ENCODE data around the gene TBX1. TPM values are rescaled to one million over a fixed set of nuclear protein-coding genes. Genes with fewer than 3 reads are reported as not detected.
"Not testable (repeated sequence)": the region's sequence is repeated elsewhere in the genome, so short reads cannot be mapped to it uniquely, and the experiment has no call there.

Gene TBX1
- total RNA-seq, 1 donor from 2014 or later = 24.2 TPM

DNA sequence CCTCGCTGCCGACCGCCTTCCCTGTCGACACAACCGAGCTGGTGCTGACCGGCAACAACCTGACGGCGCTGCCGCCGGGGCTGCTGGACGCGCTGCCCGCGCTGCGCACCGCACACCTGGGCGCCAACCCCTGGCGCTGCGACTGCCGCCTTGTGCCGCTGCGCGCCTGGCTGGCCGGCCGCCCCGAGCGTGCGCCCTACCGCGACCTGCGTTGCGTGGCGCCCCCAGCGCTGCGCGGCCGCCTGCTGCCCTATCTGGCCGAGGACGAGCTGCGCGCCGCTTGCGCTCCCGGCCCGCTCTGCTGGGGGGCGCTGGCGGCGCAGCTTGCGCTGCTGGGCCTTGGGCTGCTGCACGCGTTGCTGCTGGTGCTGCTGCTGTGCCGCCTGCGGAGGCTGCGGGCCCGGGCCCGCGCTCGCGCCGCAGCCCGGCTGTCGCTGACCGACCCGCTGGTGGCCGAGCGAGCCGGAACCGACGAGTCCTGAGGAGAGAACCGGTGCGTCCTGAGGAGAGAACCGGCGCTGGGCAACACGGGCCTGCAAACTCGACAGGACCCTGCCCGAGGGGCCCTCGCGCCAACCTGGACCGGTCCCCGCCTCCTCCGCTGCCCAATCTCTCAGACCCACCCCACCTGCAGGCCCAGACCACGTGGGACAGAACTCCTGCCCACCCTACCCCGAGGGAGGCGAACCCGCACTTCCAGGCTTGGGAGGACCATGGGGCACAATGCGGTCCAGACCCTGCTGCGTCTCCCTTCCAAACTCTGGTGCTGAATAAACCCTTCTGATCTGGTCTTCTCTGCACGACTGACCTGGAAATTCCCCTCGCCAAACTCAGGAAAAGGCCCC, 36.4 kb upstream of the TBX1 start:
- TF ChIP-seq, protein P1, sequence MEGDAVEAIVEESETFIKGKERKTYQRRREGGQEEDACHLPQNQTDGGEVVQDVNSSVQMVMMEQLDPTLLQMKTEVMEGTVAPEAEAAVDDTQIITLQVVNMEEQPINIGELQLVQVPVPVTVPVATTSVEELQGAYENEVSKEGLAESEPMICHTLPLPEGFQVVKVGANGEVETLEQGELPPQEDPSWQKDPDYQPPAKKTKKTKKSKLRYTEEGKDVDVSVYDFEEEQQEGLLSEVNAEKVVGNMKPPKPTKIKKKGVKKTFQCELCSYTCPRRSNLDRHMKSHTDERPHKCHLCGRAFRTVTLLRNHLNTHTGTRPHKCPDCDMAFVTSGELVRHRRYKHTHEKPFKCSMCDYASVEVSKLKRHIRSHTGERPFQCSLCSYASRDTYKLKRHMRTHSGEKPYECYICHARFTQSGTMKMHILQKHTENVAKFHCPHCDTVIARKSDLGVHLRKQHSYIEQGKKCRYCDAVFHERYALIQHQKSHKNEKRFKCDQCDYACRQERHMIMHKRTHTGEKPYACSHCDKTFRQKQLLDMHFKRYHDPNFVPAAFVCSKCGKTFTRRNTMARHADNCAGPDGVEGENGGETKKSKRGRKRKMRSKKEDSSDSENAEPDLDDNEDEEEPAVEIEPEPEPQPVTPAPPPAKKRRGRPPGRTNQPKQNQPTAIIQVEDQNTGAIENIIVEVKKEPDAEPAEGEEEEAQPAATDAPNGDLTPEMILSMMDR (IDR thresholded peaks at IDR 0.05) = no peak
- Mint-ChIP-seq H3K27ac (ENCODE audit: unreplicated experiment) (no peak overlapping the region), H3K9me3 (ENCODE audit: unreplicated experiment) (no peaks in the 10 kb centered on the region), H3K27me3 (ENCODE audit: unreplicated experiment) (no peaks in the 10 kb centered on the region), H3K4me3 (ENCODE audit: unreplicated experiment) (no peak overlapping the region), H3K36me3 (ENCODE audit: unreplicated experiment) (peaks cover 24% of the 10 kb centered on the region), H3K4me1 (ENCODE audit: unreplicated experiment) (peaks cover 8% of the 10 kb centered on the region)
- no peak for DNase-seq (ENCODE audit: extremely low spot score, unreplicated experiment)

DNA sequence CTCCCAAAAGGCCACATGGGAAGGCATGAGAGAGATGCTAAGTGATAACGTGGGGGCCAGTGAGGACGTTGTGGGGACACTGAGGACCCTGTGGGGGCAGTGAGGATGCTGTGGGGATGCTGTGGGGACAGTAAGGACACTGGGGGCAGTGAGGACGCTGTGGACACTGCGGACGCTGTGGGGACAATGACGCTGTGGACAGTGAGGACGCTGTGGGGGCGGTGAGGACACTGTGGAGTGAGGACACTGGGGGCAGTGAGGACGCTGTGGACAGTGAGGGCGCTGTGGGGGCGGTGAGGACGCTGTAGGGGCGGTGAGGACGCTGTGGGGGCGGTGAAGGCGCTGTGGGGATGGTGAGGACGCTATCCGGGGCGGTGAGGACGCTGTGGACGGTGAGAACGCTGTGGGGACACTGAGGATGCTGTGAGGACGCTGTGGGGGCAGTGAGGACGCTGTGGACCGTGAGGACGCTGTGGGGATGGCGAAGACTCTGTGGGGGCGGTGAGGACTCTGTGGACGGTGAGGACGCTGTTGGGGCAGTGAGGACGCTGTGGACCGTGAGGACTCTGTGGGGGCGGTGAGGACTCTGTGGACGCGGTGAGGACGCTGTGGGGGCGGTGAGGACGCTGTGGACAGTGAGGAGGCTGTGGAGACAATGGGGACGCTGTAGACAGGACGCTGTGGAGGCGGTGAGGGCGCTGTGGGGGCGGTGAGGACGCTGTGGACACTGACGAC, 35.5 kb upstream of the TBX1 start:
- Mint-ChIP-seq H3K27me3 (ENCODE audit: unreplicated experiment) (no peaks in the 10 kb centered on the region), H3K27ac (ENCODE audit: unreplicated experiment) (no peak overlapping the region), H3K36me3 (ENCODE audit: unreplicated experiment) (peaks cover 20% of the 10 kb centered on the region), H3K4me3 (ENCODE audit: unreplicated experiment) (no peak overlapping the region), H3K4me1 (ENCODE audit: unreplicated experiment) (peaks cover 6% of the 10 kb centered on the region), H3K9me3 (ENCODE audit: unreplicated experiment) (no peaks in the 10 kb centered on the region)
- TF ChIP-seq, protein P1 (IDR thresholded peaks at IDR 0.05) = no peak
- DNase-seq (ENCODE audit: extremely low spot score, unreplicated experiment) = no peak

DNA sequence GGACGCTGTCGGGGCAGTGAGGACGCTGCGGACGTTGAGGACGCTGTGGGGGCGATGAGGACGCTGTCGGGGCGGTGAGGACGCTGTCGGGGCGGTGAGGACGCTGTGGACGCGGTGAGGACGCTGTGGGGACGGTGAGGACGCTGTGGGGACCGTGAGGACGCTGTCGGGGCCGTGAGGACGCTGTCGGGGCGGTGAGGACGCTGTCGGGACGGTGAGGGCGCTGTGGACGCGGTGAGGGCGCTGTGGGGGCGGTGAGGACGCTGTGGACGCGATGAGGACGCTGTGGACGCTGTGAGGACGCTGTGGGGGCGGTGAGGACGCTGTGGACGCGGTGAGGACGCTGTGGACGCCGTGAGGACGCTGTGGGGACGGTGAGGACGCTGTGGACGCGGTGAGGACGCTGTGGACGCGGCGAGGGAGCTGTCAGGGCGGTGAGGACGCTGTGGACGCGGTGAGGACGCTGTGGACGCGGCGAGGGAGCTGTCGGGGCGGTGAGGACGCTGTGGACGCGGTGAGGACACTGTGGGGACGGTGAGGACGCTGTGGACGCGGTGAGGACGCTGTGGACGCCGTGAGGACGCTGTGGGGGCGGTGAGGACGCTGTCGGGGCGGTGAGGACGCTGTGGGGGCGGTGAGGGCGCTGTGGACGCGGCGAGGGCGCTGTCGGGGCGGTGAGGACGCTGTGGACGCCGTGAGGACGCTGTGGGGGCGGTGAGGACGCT, 34.4 kb upstream of the TBX1 start:
- not testable (repeated sequence) for H3K27ac Mint-ChIP-seq (ENCODE audit: unreplicated experiment); H3K27me3 Mint-ChIP-seq (ENCODE audit: unreplicated experiment); H3K4me3 Mint-ChIP-seq (ENCODE audit: unreplicated experiment); DNase-seq (ENCODE audit: extremely low spot score, unreplicated experiment); H3K4me1 Mint-ChIP-seq (ENCODE audit: unreplicated experiment); H3K36me3 Mint-ChIP-seq (ENCODE audit: unreplicated experiment); H3K9me3 Mint-ChIP-seq (ENCODE audit: unreplicated experiment)

DNA sequence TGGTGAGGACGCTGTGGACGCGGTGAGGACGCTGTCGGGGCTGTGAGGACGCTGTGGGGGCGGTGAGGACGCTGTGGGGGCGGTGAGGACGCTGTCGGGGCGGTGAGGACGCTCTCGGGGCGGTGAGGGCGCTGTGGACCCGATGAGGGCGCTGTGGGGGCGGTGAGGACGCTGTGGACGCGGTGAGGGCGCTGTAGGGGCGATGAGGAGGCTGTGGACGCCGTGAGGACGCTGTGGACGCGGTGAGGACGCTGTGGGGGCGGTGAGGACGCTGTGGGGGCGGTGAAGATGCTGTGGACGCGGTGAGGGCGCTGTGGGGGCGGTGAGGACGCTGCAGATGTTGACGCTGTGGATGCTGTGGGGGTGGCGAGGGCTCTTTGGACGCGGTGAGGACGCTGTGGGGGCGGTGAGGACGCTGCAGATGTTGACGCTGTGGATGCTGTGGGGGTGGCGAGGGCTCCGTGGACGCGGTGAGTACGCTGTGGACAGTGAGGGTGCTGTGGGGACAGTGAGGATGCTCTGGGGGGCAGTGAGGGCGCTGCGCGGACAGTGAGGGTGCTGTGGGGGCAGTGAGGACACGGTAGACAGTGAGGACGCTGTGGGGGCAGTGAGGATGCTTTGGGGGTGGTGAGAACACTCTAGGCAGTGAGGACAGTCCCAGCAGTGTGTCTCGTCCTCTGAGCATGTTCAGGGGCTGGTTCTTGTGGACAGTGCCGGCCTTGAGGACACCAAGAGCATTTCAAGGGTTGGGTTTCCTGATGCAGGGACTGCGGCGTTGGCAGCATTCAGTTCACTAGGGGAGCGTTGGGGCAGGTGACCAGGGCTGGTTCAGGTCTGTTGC, 33.0 kb upstream of the TBX1 start:
- no peaks in the 10 kb centered on the region for H3K9me3 Mint-ChIP-seq (ENCODE audit: unreplicated experiment)
- TF ChIP-seq, protein P1 (IDR thresholded peaks at IDR 0.05) = no peak
- no peak for DNase-seq (ENCODE audit: extremely low spot score, unreplicated experiment)
- no peaks in the 10 kb centered on the region for H3K27me3 Mint-ChIP-seq (ENCODE audit: unreplicated experiment)
- peaks cover 4% of the 10 kb centered on the region for H3K36me3 Mint-ChIP-seq (ENCODE audit: unreplicated experiment)
- peaks cover 10% of the 10 kb centered on the region for H3K4me1 Mint-ChIP-seq (ENCODE audit: unreplicated experiment)
- no peak overlapping the region for H3K27ac Mint-ChIP-seq (ENCODE audit: unreplicated experiment)
- no peak overlapping the region for H3K4me3 Mint-ChIP-seq (ENCODE audit: unreplicated experiment)

DNA sequence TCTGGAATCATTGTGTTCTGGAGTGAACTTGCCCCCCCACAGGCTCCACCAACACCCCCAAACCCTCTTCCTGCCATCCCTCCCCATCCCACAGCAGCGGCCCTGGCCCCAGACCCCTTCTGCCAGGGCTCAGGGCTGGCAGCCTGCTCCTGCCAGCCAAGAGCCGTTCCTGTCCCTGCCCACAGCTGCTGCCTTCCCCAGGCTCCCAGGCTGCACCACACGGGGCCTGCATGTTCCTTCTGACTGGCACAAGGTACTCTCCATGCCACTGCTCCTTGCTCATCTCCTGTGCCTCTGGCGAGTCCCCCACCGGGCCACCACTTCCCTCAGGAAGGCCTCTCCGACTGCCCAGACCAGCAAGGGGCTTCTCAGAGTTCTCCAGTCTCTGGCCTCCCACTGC, 32.3 kb upstream of the TBX1 start:
- Mint-ChIP-seq H3K27me3 (ENCODE audit: unreplicated experiment) (no peaks in the 10 kb centered on the region), H3K9me3 (ENCODE audit: unreplicated experiment) (no peaks in the 10 kb centered on the region), H3K4me1 (ENCODE audit: unreplicated experiment) (peaks cover 8% of the 10 kb centered on the region), H3K4me3 (ENCODE audit: unreplicated experiment) (no peak overlapping the region), H3K27ac (ENCODE audit: unreplicated experiment) (no peak overlapping the region), H3K36me3 (ENCODE audit: unreplicated experiment) (peaks cover 3% of the 10 kb centered on the region)
- TF ChIP-seq, protein P1 (IDR thresholded peaks at IDR 0.05) = no peak
- no peak for DNase-seq (ENCODE audit: extremely low spot score, unreplicated experiment)
